Lung (tissue), 12 donors: ENCODE measurements around the gene DNAJB6. TPM values are rescaled to one million over a fixed set of nuclear protein-coding genes. Genes with fewer than 3 reads are reported as not detected.
"Not testable (repeated sequence)": the region's sequence is repeated elsewhere in the genome, so short reads cannot be mapped to it uniquely, and the experiment has no call there.

Experiments used
- ATAC-seq: fragments of 200-7000 bp; cut with Tn5 transposase; one replicate; pipeline ENCODE4 v1.9.1; 2020; ENCODE audit warnings: moderate number of reproducible peaks; ENCODE audit not compliant: insufficient read depth, low FRiP score
- DNase-seq, 3 donors: peaks; one replicate each; pipeline ENCODE4 v3.0.0-alpha.2; 2013 to 2017
- H3K27ac ChIP-seq, 2 donors: one replicate each; pipeline ENCODE4 v1.5.1; 2013; ENCODE audit warnings: mild to moderate bottlenecking in 2 of 2, moderate library complexity in 2 of 2, control low read depth in 1 of 2, inconsistent platforms in 1 of 2, low read depth in 1 of 2, low read length in 1 of 2
- H3K27me3 ChIP-seq, 3 donors: one replicate each; pipeline ENCODE4 v1.5.1; 2013; ENCODE audit warnings: low read length in 2 of 3; ENCODE audit not compliant: control insufficient read depth in 3 of 3, insufficient read depth in 3 of 3
- H3K36me3 ChIP-seq, 4 donors: one replicate each; pipeline ENCODE4 v1.5.1; 2013; ENCODE audit warnings: low read length in 4 of 4, mild to moderate bottlenecking in 1 of 4, moderate library complexity in 1 of 4; ENCODE audit not compliant: control insufficient read depth in 4 of 4, insufficient read depth in 4 of 4
- H3K4me1 ChIP-seq, 5 donors: one replicate each; pipeline ENCODE4 v1.5.1; 2013; ENCODE audit warnings: low read length in 5 of 5, mild to moderate bottlenecking in 2 of 5, moderate library complexity in 1 of 5; ENCODE audit not compliant: control insufficient read depth in 5 of 5, insufficient read depth in 5 of 5
- H3K4me3 ChIP-seq: one replicate; pipeline ENCODE4 v1.5.1; 2013; ENCODE audit warnings: mild to moderate bottlenecking, control low read depth, moderate library complexity
- H3K9ac ChIP-seq, 2 donors: one replicate each; pipeline ENCODE4 v1.5.1; 2013; ENCODE audit warnings: low read length in 2 of 2, control low read depth in 1 of 2; ENCODE audit not compliant: insufficient read depth in 1 of 2
- H3K9me3 ChIP-seq, 4 donors: one replicate each; pipeline ENCODE4 v1.5.1; 2013; ENCODE audit warnings: low read length in 3 of 4, mild to moderate bottlenecking in 1 of 4, moderate library complexity in 1 of 4; ENCODE audit not compliant: control insufficient read depth in 4 of 4, insufficient read depth in 3 of 4
- WGBS, 2 donors: extraction: QIAGEN DNeasy Blood & Tissue Kit; methylation state at CpG; one replicate each; pipeline ENCODE4 v1.1.7; 2013; 5-methylcytosine and 5-hydroxymethylcytosine counted together
- polyA plus RNA-seq, 2 donors: library from polyadenylated mRNA; stranded (reverse); fragments of 200-250 nt; gene quantifications; one replicate each; pipeline ENCODE4 v1.2.1, GENCODE V29; 2013
- total RNA-seq, 2 donors: library from RNA; depleted of rRNA in 1 of 2; stranded (reverse); fragments of >200 nt in 1 of 2; gene quantifications; one replicate each; pipeline ENCODE4 v1.2.1, GENCODE V29; 2014 to 2021
- TF ChIP-seq, protein P1 (sequence below): IDR thresholded peaks from 2 replicates; pipeline ENCODE4 v1.5.1; 2012; ENCODE audit warnings: mild to moderate bottlenecking; ENCODE audit errors: control extremely low read depth, extremely low read depth
- donor health status: control.
- donor health status: control.
- donor health status: Bipolar disorder and iron deficiency.
- donor health status: healthy.
- donor health status: DM: yes; HTN: yes; CAD: no.

The DNAJB6 gene
- total and polyA plus RNA-seq, 4 donors = 58.1 to 117 (median 83.0) TPM

DNA sequence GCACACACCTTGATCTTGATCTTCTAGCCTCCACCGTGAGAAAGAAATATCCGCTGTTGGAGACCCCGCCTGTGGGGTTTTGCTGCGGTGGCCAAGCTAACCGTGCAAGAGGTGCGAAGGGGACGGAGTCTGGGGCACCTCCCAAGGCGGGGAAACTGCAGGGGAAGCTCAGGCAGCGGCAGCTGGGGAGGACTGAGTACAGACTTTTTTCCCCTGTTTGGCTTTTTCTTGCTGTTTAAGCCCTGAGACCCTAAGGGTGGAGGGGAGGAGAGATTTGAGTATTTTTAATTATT lies 108.0 kb downstream of the DNAJB6 start:
- TF ChIP-seq, protein P1, sequence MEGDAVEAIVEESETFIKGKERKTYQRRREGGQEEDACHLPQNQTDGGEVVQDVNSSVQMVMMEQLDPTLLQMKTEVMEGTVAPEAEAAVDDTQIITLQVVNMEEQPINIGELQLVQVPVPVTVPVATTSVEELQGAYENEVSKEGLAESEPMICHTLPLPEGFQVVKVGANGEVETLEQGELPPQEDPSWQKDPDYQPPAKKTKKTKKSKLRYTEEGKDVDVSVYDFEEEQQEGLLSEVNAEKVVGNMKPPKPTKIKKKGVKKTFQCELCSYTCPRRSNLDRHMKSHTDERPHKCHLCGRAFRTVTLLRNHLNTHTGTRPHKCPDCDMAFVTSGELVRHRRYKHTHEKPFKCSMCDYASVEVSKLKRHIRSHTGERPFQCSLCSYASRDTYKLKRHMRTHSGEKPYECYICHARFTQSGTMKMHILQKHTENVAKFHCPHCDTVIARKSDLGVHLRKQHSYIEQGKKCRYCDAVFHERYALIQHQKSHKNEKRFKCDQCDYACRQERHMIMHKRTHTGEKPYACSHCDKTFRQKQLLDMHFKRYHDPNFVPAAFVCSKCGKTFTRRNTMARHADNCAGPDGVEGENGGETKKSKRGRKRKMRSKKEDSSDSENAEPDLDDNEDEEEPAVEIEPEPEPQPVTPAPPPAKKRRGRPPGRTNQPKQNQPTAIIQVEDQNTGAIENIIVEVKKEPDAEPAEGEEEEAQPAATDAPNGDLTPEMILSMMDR = no peak
- Histone ChIP-seq H3K4me1 (no peaks in the 10 kb centered on the region), H3K9ac (no peak overlapping the region), H3K36me3 (no peaks in the 10 kb centered on the region), H3K4me3 (no peak overlapping the region), H3K27ac (no peak overlapping the region), H3K27me3 (no peaks in the 10 kb centered on the region), H3K9me3 (no peaks in the 10 kb centered on the region)
- 75 to 77% methylated on average over 9 of the region's 9 CpGs for WGBS, 2 donors
- no peak for DNase-seq
- ATAC-seq = no peak

DNA sequence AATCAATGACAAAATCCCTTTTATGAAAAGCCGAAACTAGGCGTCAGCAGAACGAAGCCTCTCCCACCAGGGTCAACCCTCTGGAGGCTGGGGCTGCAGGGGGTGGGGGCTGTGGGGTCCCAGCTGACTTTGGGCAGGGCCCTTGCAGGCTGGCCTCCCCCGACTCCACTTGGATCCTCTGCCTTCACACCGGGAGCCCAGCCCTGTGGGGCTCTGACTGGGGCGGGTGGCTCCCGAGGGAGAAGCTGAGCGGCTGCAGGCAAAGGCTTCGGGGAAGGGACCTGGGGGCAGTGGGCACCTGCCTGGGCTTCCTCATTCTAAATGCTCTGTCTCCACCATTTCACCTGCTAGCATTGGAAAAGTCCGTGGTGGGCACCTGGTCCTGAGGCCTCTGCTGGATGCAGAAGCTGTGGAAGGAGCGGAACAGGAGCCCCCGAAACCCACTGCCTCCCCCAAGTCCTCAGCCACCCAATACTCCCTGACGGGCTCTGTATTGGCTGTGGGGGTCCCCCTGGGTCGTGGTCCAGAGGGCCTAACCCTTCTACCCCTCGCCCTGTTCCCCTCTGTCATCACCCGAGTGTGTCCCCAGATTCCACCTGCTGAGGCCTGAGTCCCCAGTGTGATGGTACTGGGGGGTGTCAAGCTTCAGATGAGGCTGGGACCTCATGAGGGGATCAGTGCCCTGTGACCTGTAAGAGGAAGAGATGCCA lies 108.6 kb downstream of the DNAJB6 start:
- no peaks in the 10 kb centered on the region for H3K4me1 ChIP-seq
- no peak overlapping the region for H3K4me3 ChIP-seq
- no peak for ATAC-seq
- 82 to 89% methylated on average over 16 of the region's 16 CpGs for WGBS, 2 donors
- TF ChIP-seq, protein P1 = no peak
- H3K36me3 ChIP-seq = no peaks in the 10 kb centered on the region
- no peak for DNase-seq
- H3K27ac ChIP-seq = no peak overlapping the region
- H3K9me3 ChIP-seq = no peaks in the 10 kb centered on the region
- no peak overlapping the region for H3K9ac ChIP-seq
- no peaks in the 10 kb centered on the region for H3K27me3 ChIP-seq

DNA sequence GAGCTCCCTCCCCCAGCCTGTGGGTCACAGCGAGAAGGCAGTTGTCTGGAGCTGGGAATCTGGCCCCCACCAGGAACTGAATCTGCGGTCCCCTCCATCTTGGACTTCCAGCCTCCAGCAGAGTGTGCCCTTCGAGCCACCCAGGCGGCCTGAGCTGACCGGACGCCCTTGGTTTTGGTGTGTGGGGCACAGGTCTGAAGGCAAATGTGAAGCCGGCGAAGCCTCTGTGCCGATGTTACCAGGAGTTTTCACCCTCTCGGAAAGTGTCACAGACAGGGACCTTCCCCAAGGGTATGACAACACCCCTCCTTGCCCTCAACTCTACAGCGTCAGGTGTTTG lies 109.1 kb downstream of the DNAJB6 start:
- Histone ChIP-seq H3K9me3 (no peaks in the 10 kb centered on the region), H3K36me3 (no peaks in the 10 kb centered on the region), H3K27ac (no peak overlapping the region), H3K4me1 (no peaks in the 10 kb centered on the region), H3K9ac (no peak overlapping the region), H3K4me3 (no peak overlapping the region), H3K27me3 (no peaks in the 10 kb centered on the region)
- TF ChIP-seq, protein P1 = no peak
- WGBS, 2 donors = 93 to 94% methylated on average over 11 of the region's 11 CpGs
- ATAC-seq (no peak), DNase-seq (no peak)

DNA sequence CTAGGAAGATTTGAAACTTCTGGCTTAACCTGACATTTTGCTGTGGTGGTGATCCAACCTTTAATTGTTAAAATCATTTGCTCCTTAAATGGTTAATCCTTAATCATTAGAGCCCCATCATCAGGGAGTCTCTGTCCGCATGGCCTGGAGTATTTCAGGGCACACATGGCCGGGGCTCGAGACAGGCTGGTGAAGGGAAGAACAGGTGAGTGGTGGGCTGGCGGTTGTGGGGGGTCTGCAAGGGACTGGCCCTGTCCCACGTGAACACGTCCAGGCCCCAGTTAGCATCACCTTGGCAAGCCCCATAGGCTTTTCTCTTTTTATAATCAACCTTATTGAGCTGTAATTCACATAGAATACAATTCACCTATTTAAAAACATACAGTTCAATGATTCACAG lies 109.5 kb downstream of the DNAJB6 start:
- 74 to 82% methylated on average over 6 of the region's 6 CpGs for WGBS, 2 donors

DNA sequence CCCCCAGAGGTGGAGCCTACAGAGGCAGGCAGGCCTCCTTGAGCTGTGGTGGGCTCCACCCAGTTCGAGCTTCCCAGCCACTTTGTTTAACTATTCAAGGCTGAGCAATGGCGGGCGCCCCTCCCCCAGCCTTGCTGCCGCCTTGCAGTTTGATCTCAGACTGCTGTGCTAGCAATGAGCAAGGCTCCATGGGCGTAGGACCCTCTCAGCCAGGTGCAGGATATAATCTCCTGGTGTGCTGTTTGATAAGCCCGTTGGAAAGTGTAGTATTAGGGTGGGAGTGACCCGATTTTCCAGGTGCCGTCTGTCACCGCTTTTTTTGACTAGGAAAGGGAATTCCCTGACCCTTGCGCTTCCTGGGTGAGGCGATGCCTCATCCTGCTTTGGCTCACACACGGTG lies 117.2 kb downstream of the DNAJB6 start:
- not testable (repeated sequence) for DNase-seq
- WGBS, 2 donors = 86 to 94% methylated on average over 12 of the region's 12 CpGs

More for the DNA sequence above, 109.5 kb downstream of the DNAJB6 start:
- Histone ChIP-seq H3K9ac (no peak overlapping the region), H3K4me1 (no peaks in the 10 kb centered on the region), H3K4me3 (no peak overlapping the region), H3K27me3 (no peaks in the 10 kb centered on the region), H3K9me3 (no peaks in the 10 kb centered on the region), H3K27ac (no peak overlapping the region), H3K36me3 (no peaks in the 10 kb centered on the region)
- DNase-seq (no peak), ATAC-seq (no peak)
- TF ChIP-seq, protein P1 = no peak

More for the DNA sequence above, 117.2 kb downstream of the DNAJB6 start:
- ATAC-seq, H3K27ac ChIP-seq, H3K36me3 ChIP-seq, H3K4me1 ChIP-seq, H3K27me3 ChIP-seq, H3K9ac ChIP-seq, H3K4me3 ChIP-seq, H3K9me3 ChIP-seq: not testable (repeated sequence)
